Esophagus muscularis mucosa (tissue), 4 donors: ENCODE data around the gene TSPAN5. TPM values are rescaled to one million over a fixed set of nuclear protein-coding genes. Genes with fewer than 3 reads are reported as not detected.
"Not testable (repeated sequence)": the region's sequence is repeated elsewhere in the genome, so short reads cannot be mapped to it uniquely, and the experiment has no call there.

ENCODE experiments used
- DNase-seq: peaks from one replicate; pipeline ENCODE4 v3.0.0-alpha.2; 2017; ENCODE audit errors: extremely low spot score
- H3K27ac ChIP-seq, 4 donors: fragments of 200-600 bp; sonication (generic); replicated peaks in 1 of 4; 1 replicate in 3 of 4; 2 replicates in 1 of 4; pipeline ENCODE4 v1.5.1; 2016 to 2019; ENCODE audit warnings: mild to moderate bottlenecking in 1 of 4
- H3K27me3 ChIP-seq, 4 donors: fragments of 200-600 bp; sonication (generic); one replicate each; pipeline versions ENCODE4 v1.5.1 to v1.6.0; 2016 to 2019
- H3K36me3 ChIP-seq, 4 donors: fragments of 200-600 bp; sonication (generic); one replicate each; pipeline ENCODE4 v1.5.1; 2016 to 2019
- H3K4me1 ChIP-seq, 4 donors: fragments of 200-600 bp; sonication (generic); one replicate each; pipeline ENCODE4 v1.5.1; 2016 to 2019
- H3K4me3 ChIP-seq, 4 donors: fragments of 200-600 bp; sonication (generic); 1 replicate in 2 of 4; 2 replicates in 2 of 4; pipeline ENCODE4 v1.5.1; 2016 to 2019; ENCODE audit warnings: mild to moderate bottlenecking in 4 of 4, moderate library complexity in 1 of 4
- H3K9me3 ChIP-seq, 4 donors: fragments of 200-600 bp; sonication (generic); 1 replicate in 3 of 4; 2 replicates in 1 of 4; pipeline ENCODE4 v1.5.1; 2016 to 2019
- CTCF ChIP-seq, 3 experiments: fragments of 200-600 bp in 2 of 3; fragments of 450-650 bp in 1 of 3; sonication (generic) in 2 of 3; IDR thresholded peaks; one replicate each; pipeline ENCODE4 v1.5.1; 2017 to 2019; ENCODE audit warnings: antibody characterized with exemption in 3 of 3, mild to moderate bottlenecking in 2 of 3, moderate library complexity in 1 of 3
- EP300 ChIP-seq: sonication (generic); formaldehyde crosslinking; IDR thresholded peaks from one replicate; pipeline ENCODE4 v1.6.1; 2017; ENCODE audit warnings: antibody characterized with exemption
- POLR2A ChIP-seq: fragments of 450-650 bp; IDR thresholded peaks from one replicate; pipeline ENCODE4 v1.6.1; 2017; ENCODE audit warnings: antibody characterized with exemption, moderate library complexity, mild to moderate bottlenecking, low read depth
- POLR2AphosphoS5 ChIP-seq, 2 donors: sonication (generic); formaldehyde crosslinking; IDR thresholded peaks; one replicate each; pipeline ENCODE4 v1.6.1; 2017; ENCODE audit warnings: antibody characterized with exemption in 2 of 2
- WGBS: methylation state at CpG from one replicate; pipeline ENCODE4 v1.1.5; 2018; 5-methylcytosine and 5-hydroxymethylcytosine counted together
- intact Hi-C: fragments of 100-400 bp; cut with DNase I; formaldehyde crosslinking; loops from one replicate; pipeline ENCODE4 v1.15.1; 2023
- total RNA-seq, 4 donors: library from RNA; depleted of rRNA; stranded (reverse); fragments of >200 nt; gene quantifications; one replicate each; pipeline versions ENCODE4 v1.1.0 to v1.2.1, GENCODE V29; 2016

The TSPAN5 gene
- total RNA-seq, 4 donors from 2014 or later = 9.1 to 16.8 (median 13.3) TPM

DNA sequence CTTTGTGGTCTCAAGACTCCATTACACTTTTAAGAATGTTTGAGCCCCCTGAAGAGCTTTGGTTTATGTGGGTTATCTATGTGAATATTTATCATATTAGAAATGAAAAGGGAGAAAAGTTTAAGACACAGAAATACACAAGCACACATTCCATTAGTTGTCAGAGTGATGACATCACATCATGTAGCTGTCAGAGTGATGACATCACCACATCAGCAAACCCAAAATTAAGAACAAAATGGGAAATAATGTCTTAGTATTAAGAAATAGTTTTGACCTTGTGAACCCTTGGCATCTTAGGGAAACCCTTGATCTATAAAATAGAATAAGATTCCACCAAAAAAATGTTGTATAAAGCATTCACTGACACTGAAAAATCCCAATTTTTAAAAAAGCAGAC lies 195.9 kb downstream of the TSPAN5 start:
- H3K4me1 ChIP-seq = peaks cover 0 to 5% (median 4%) of the 10 kb centered on the region in 4 donors
- intact Hi-C loops = loop anchor here (10.0 kb wide), 1 partner anchor 1002 kb away; no protein-coding TSS in a partner anchor
- no peaks in the 10 kb centered on the region for H3K27me3 ChIP-seq
- no peaks in the 10 kb centered on the region for H3K36me3 ChIP-seq
- DNase-seq = no peak
- TF ChIP-seq EP300 (no peak), POLR2AphosphoS5 (IDR thresholded peaks at IDR 0.05) (no peak), CTCF (IDR thresholded peaks at IDR 0.05) (no peak), POLR2A (no peak)
- no peak overlapping the region for H3K27ac ChIP-seq
- no peaks in the 10 kb centered on the region for H3K9me3 ChIP-seq
- no peak overlapping the region for H3K4me3 ChIP-seq

DNA sequence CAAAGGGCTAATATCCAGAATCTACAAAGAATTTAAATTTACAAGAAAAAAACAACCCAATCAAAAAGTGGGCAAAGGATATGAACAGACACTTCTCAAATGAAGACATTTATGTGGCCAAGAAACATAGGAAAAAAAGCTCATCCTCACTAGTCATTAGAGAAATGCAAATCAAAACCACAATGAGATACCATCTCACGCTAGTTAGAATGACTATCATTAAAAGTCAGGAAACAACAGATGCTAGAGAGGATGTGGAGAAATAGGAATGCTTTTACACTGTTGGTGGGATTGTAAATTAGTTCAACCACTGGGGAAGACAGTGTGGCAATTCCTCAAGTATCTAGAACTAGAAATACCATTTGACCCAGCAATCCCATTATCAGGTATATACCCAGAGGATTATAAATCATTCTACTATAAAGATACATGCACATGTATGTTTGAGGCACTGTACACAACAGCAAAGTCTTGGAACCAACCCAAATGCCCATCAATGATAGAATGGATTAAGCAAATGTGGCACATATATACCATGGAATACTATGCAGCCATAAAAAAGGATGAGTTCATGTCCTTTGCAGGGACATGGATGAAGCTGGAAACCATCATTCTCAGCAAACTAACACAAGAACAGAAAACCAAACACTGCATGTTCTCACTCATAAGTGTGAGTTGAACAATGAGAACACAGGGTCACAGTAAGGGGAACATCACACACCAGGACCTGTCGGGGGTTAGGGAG lies 197.1 kb downstream of the TSPAN5 start:
- not testable (repeated sequence) for H3K9me3 ChIP-seq, H3K4me1 ChIP-seq, H3K36me3 ChIP-seq, DNase-seq, H3K27ac ChIP-seq, H3K27me3 ChIP-seq, H3K4me3 ChIP-seq
- intact Hi-C loops = loop anchor here (10.0 kb wide), 1 partner anchor 1004 kb away; no protein-coding TSS in a partner anchor
- 90% methylated on average over 2 of the region's 2 CpGs for WGBS

- WGBS = 95% methylated on average over 9 of the region's 9 CpGs
- H3K4me3 ChIP-seq, intact Hi-C loops: not testable (repeated sequence)
Observed at GRCh38 chr4:98457422-98457821, 201.0 kb downstream of the TSPAN5 start.

DNA sequence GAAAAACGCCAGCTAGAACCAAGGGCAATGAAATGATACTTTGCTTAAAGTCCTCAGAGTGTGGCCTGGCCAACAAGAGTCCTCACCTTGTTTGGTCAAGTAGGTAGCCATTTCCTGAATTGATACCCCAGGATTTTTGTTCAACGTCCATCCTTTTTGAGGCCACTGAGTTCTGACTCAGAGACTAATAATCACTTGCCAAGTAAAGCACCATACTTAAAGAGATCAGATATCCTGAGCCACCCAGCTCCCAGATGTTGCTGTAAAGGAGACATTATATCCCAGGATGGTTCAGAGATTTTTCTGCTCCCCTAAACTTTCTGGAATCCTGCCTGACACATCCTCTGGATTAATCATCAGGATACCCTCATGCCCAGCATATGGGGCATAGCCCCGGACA lies 206.3 kb downstream of the TSPAN5 start:
- Histone ChIP-seq H3K27me3 (no peaks in the 10 kb centered on the region), H3K4me1 (no peaks in the 10 kb centered on the region), H3K9me3 (peaks cover 0 to 8% (median 5%) of the 10 kb centered on the region in 4 donors), H3K4me3 (no peak overlapping the region), H3K27ac (no peak overlapping the region), H3K36me3 (no peaks in the 10 kb centered on the region)
- intact Hi-C loops = no loop called here
- TF ChIP-seq CTCF (IDR thresholded peaks at IDR 0.05) (no peak), EP300 (no peak), POLR2A (no peak), POLR2AphosphoS5 (IDR thresholded peaks at IDR 0.05) (no peak)
- no peak for DNase-seq
- 98% methylated on average over 3 of the region's 3 CpGs for WGBS

More at GRCh38 chr4:98457422-98457821, 201.0 kb downstream of the TSPAN5 start:
- H3K9me3 ChIP-seq, H3K36me3 ChIP-seq, DNase-seq, H3K27me3 ChIP-seq, H3K27ac ChIP-seq, H3K4me1 ChIP-seq: not testable (repeated sequence)

DNA sequence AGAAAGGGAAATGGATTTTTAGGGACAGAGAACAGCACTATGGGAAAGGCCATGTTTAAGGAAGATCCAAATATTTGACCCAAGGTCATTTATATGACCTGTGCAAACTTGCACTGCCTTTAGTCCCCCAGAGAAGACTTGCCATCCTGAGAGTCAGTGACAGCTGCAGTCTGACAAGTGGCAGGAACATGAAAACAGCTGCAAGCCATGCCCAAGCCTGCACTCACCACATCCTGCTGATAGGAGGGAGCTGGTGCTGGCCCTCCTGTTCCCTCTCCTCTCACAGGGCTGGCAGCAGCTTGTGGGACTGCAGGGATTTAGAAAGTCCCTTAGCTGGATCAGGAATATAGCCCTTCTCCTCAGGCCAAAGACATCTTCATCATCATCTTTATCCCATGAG lies 209.5 kb downstream of the TSPAN5 start:
- DNase-seq = no peak
- Histone ChIP-seq H3K4me1 (no peaks in the 10 kb centered on the region), H3K4me3 (no peak overlapping the region), H3K36me3 (peaks cover 0 to 4% (median 0%) of the 10 kb centered on the region in 4 donors), H3K27me3 (no peaks in the 10 kb centered on the region), H3K27ac (no peak overlapping the region), H3K9me3 (peaks cover 0 to 8% (median 5%) of the 10 kb centered on the region in 4 donors)
- no peak for TF ChIP-seq EP300
- no peak for TF ChIP-seq CTCF (IDR thresholded peaks at IDR 0.05)
- TF ChIP-seq POLR2AphosphoS5 (IDR thresholded peaks at IDR 0.05) = no peak
- no peak for TF ChIP-seq POLR2A
- intact Hi-C loops = no loop called here

GRCh38 chr4:98447648-98448047 lies 210.8 kb downstream of the TSPAN5 start:
- 88% methylated on average over 5 of the region's 5 CpGs for WGBS
- intact Hi-C loops = no loop called here
- no peak overlapping the region for H3K27ac ChIP-seq

More at GRCh38 chr4:98447648-98448047, 210.8 kb downstream of the TSPAN5 start:
- no peak overlapping the region for H3K4me3 ChIP-seq
- H3K36me3 ChIP-seq = peaks cover 0 to 14% (median 6%) of the 10 kb centered on the region in 4 donors
- no peaks in the 10 kb centered on the region for H3K4me1 ChIP-seq
- DNase-seq = no peak
- H3K9me3 ChIP-seq = peaks cover 0 to 8% (median 4%) of the 10 kb centered on the region in 4 donors
- TF ChIP-seq CTCF (IDR thresholded peaks at IDR 0.05) = no peak
- TF ChIP-seq POLR2AphosphoS5 (IDR thresholded peaks at IDR 0.05) = no peak
- TF ChIP-seq POLR2A = no peak
- TF ChIP-seq EP300 = no peak
- H3K27me3 ChIP-seq = no peaks in the 10 kb centered on the region
